LNCAP (cell line): ENCODE data around the gene KCNG2.

Source experiments
- CTCF ChIP-seq: fragments of 450-650 bp; IDR thresholded peaks from 2 replicates; pipeline ENCODE4 v1.5.1; 2017; ENCODE audit warnings: mild to moderate bottlenecking

The KCNG2 gene

GRCh38 chr18:79937103-79937860, 139.5 kb downstream of the KCNG2 start:
- TF ChIP-seq CTCF = no peak

GRCh38 chr18:79938196-79938595, 140.5 kb downstream of the KCNG2 start:
- TF ChIP-seq CTCF = no peak

- TF ChIP-seq CTCF = no peak
Measured at GRCh38 chr18:79939096-79939495, 141.4 kb downstream of the KCNG2 start.

GRCh38 chr18:79940126-79940813, 142.5 kb downstream of the KCNG2 start:
- no peak for TF ChIP-seq CTCF

GRCh38 chr18:79940814-79941472, 143.2 kb downstream of the KCNG2 start:
- no peak for TF ChIP-seq CTCF

- TF ChIP-seq CTCF = no peak
Measured at GRCh38 chr18:79941473-79942119, 143.9 kb downstream of the KCNG2 start.

- TF ChIP-seq CTCF = no peak
Measured at GRCh38 chr18:79942211-79942610, 144.5 kb downstream of the KCNG2 start.
